Sigmoid colon (tissue), 7 donors: ENCODE results near the gene NACC2. TPM values are rescaled to one million over a fixed set of nuclear protein-coding genes. Genes with fewer than 3 reads are reported as not detected.
A peak's percentile ranks its signal among the peaks of the same experiment; 100 is the strongest.

Experiments used
- DNase-seq: peaks from one replicate; pipeline ENCODE4 v3.0.0-alpha.2; 2019
- H3K27ac ChIP-seq, 4 donors: fragments of 200-600 bp; sonication (generic); one replicate each; pipeline ENCODE4 v1.5.1; 2016 to 2019; ENCODE audit warnings: mild to moderate bottlenecking in 1 of 4
- H3K27me3 ChIP-seq, 3 donors: fragments of 200-600 bp; sonication (generic); one replicate each; pipeline ENCODE4 v1.5.1; 2019; ENCODE audit warnings: mild to moderate bottlenecking in 1 of 3
- H3K36me3 ChIP-seq, 4 donors: fragments of 200-600 bp; sonication (generic); one replicate each; pipeline ENCODE4 v1.5.1; 2016 to 2019
- H3K4me1 ChIP-seq, 4 donors: fragments of 200-600 bp; sonication (generic); one replicate each; pipeline ENCODE4 v1.5.1; 2017 to 2019
- H3K4me3 ChIP-seq, 4 donors: fragments of 200-600 bp; sonication (generic); one replicate each; pipeline ENCODE4 v1.5.1; 2017 to 2019; ENCODE audit warnings: mild to moderate bottlenecking in 2 of 4, moderate library complexity in 1 of 4
- H3K9me3 ChIP-seq, 4 donors: fragments of 200-600 bp in 3 of 4; sonication (generic) in 3 of 4; one replicate each; pipeline versions ENCODE4 v1.5.1 to v1.6.1; 2013 to 2019
- EP300 ChIP-seq, 4 donors: sonication (generic); formaldehyde crosslinking; IDR thresholded peaks; one replicate each; pipeline ENCODE4 v1.6.1; 2017; ENCODE audit warnings: antibody characterized with exemption in 4 of 4
- POLR2A ChIP-seq, 2 donors: fragments of 450-650 bp; IDR thresholded peaks; one replicate each; pipeline ENCODE4 v1.6.1; 2016; ENCODE audit warnings: antibody characterized with exemption in 2 of 2, mild to moderate bottlenecking in 2 of 2, moderate library complexity in 2 of 2
- POLR2AphosphoS5 ChIP-seq, 4 donors: sonication (generic); formaldehyde crosslinking; IDR thresholded peaks; one replicate each; pipeline ENCODE4 v1.6.1; 2017; ENCODE audit warnings: antibody characterized with exemption in 4 of 4
- WGBS, 2 donors: extraction: QIAGEN DNeasy Blood & Tissue Kit; methylation state at CpG; one replicate each; pipeline ENCODE4 v1.1.7; 2013; 5-methylcytosine and 5-hydroxymethylcytosine counted together
- intact Hi-C: fragments of 100-400 bp; cut with DNase I; formaldehyde crosslinking; loops from one replicate; pipeline ENCODE4 v1.15.1; 2023
- polyA plus RNA-seq, 3 donors: library from polyadenylated mRNA; stranded (reverse); fragments of 200-250 nt; gene quantifications; one replicate each; pipeline ENCODE4 v1.2.3, GENCODE V29; 2013
- total RNA-seq, 4 donors: library from RNA; depleted of rRNA; stranded (reverse); fragments of >200 nt; gene quantifications; one replicate each; pipeline ENCODE4 v1.1.0, GENCODE V29; 2016
- TF ChIP-seq, protein P1 (sequence below), 4 experiments: fragments of 450-650 bp in 3 of 4; fragments of 200-600 bp in 1 of 4; IDR thresholded peaks; one replicate each; pipeline ENCODE4 v1.5.1; 2016 to 2019; ENCODE audit warnings: antibody characterized with exemption in 4 of 4, mild to moderate bottlenecking in 3 of 4, moderate library complexity in 2 of 4
- donor health status: healthy with polysubstance abuse.
- donor health status: Bipolar disorder and iron deficiency.
- donor health status: healthy.

NACC2 gene
- total and polyA plus RNA-seq, 7 donors, result 3.6 to 80.0 (median 41.6) TPM

GRCh38 chr9:136085815-136086212 is 9.3 kb downstream of the NACC2 start:
- WGBS, 2 donors, result 53 to 84% methylated on average over 16 of the region's 16 CpGs
- TF ChIP-seq EP300 (IDR thresholded peaks at IDR 0.05), result no peak
- TF ChIP-seq POLR2A (IDR thresholded peaks at IDR 0.05), result peak in 1 of 2 donors; percentile 31
- TF ChIP-seq, protein P1, sequence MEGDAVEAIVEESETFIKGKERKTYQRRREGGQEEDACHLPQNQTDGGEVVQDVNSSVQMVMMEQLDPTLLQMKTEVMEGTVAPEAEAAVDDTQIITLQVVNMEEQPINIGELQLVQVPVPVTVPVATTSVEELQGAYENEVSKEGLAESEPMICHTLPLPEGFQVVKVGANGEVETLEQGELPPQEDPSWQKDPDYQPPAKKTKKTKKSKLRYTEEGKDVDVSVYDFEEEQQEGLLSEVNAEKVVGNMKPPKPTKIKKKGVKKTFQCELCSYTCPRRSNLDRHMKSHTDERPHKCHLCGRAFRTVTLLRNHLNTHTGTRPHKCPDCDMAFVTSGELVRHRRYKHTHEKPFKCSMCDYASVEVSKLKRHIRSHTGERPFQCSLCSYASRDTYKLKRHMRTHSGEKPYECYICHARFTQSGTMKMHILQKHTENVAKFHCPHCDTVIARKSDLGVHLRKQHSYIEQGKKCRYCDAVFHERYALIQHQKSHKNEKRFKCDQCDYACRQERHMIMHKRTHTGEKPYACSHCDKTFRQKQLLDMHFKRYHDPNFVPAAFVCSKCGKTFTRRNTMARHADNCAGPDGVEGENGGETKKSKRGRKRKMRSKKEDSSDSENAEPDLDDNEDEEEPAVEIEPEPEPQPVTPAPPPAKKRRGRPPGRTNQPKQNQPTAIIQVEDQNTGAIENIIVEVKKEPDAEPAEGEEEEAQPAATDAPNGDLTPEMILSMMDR (IDR thresholded peaks at IDR 0.05), result no peak
- peak; percentile 38 to 79 (median 60) for TF ChIP-seq POLR2AphosphoS5 (IDR thresholded peaks at IDR 0.05)
- H3K4me3 ChIP-seq, result peak overlapping the region in 1 of 4 donors; percentile 11
- intact Hi-C loops, result loop anchor here (5.0 kb wide), 1 partner anchor 34 kb away; no protein-coding TSS in a partner anchor
- DNase-seq, result peak; percentile 93
- H3K27ac ChIP-seq, result peak overlapping the region; percentile 97 to 98 (median 98)
- no peaks in the 10 kb centered on the region for H3K9me3 ChIP-seq
- H3K27me3 ChIP-seq, result no peaks in the 10 kb centered on the region
- H3K4me1 ChIP-seq, result peaks cover 0 to 99% (median 96%) of the 10 kb centered on the region in 4 donors
- H3K36me3 ChIP-seq, result peaks cover 0 to 10% (median 0%) of the 10 kb centered on the region in 4 donors

DNA sequence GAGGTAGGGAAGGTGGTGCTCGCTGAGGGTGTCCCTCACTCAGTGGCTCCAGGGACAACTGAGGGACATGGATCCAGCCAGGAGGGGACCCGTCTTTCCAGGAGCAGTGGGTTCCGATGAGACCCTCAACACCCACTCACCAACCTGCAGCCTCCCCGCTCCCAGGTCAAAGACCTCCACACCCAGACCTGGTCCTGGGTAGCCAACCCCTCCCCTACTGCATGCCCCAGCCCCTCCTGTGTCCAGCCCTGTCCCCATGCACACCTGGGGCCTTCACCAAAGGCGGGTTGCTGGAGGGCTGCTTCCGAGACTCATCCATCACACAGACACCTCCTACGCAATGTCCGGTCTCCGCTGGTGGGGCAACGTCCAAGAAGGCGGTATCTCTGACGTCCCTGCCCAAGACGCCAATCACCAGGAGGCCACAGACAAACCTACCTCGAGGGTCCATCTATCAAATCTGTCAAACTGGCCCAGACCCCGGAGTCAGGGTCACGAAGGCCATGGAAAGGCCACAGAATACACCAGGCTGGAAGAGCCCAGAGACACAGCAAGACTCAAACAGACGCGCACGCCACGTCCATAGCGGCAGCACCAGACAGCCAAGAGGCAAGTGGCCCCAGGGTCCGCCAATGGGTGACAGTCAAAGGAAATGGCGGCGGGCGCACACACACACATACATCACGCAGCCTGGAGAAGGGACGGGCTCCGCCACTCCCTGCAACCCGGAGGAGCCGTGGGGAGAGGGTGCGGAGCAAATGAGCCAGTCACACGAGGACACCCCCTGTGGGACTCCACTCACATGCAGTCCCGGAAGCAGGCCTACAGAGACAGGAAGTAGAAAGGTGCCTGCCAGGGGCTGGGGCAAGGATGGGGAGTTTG is 10.8 kb downstream of the NACC2 start:
- peak; percentile 69 for DNase-seq

GRCh38 chr9:136083558-136084062 is 11.5 kb downstream of the NACC2 start:
- Histone ChIP-seq H3K36me3 (peaks cover 0 to 10% (median 0%) of the 10 kb centered on the region in 4 donors), H3K4me3 (no peak overlapping the region), H3K9me3 (no peaks in the 10 kb centered on the region), H3K27ac (peak overlapping the region in 3 of 4 donors; percentile 74 to 88 (median 84)), H3K27me3 (no peaks in the 10 kb centered on the region), H3K4me1 (peaks cover 0 to 99% (median 96%) of the 10 kb centered on the region in 4 donors)
- TF ChIP-seq POLR2A (IDR thresholded peaks at IDR 0.05) (no peak), EP300 (IDR thresholded peaks at IDR 0.05) (no peak), POLR2AphosphoS5 (IDR thresholded peaks at IDR 0.05) (no peak)
- TF ChIP-seq, protein P1 (IDR thresholded peaks at IDR 0.05), result no peak
- 93 to 95% methylated on average over 24 of the region's 24 CpGs for WGBS, 2 donors
- DNase-seq, result peak; percentile 64
- intact Hi-C loops, result no loop called here

More for the DNA sequence above, 10.8 kb downstream of the NACC2 start:
- H3K36me3 ChIP-seq, result peaks cover 0 to 10% (median 0%) of the 10 kb centered on the region in 4 donors
- peaks cover 0 to 99% (median 96%) of the 10 kb centered on the region in 4 donors for H3K4me1 ChIP-seq
- TF ChIP-seq POLR2AphosphoS5 (IDR thresholded peaks at IDR 0.05) (no peak), EP300 (IDR thresholded peaks at IDR 0.05) (no peak), POLR2A (IDR thresholded peaks at IDR 0.05) (no peak)
- TF ChIP-seq, protein P1 (IDR thresholded peaks at IDR 0.05), result no peak
- 90 to 94% methylated on average over 33 of the region's 33 CpGs for WGBS, 2 donors
- H3K27me3 ChIP-seq, result no peaks in the 10 kb centered on the region
- H3K9me3 ChIP-seq, result no peaks in the 10 kb centered on the region
- peak overlapping the region in 2 of 4 donors; percentile 74 to 84 for H3K27ac ChIP-seq
- H3K4me3 ChIP-seq, result no peak overlapping the region
- intact Hi-C loops, result no loop called here

DNA sequence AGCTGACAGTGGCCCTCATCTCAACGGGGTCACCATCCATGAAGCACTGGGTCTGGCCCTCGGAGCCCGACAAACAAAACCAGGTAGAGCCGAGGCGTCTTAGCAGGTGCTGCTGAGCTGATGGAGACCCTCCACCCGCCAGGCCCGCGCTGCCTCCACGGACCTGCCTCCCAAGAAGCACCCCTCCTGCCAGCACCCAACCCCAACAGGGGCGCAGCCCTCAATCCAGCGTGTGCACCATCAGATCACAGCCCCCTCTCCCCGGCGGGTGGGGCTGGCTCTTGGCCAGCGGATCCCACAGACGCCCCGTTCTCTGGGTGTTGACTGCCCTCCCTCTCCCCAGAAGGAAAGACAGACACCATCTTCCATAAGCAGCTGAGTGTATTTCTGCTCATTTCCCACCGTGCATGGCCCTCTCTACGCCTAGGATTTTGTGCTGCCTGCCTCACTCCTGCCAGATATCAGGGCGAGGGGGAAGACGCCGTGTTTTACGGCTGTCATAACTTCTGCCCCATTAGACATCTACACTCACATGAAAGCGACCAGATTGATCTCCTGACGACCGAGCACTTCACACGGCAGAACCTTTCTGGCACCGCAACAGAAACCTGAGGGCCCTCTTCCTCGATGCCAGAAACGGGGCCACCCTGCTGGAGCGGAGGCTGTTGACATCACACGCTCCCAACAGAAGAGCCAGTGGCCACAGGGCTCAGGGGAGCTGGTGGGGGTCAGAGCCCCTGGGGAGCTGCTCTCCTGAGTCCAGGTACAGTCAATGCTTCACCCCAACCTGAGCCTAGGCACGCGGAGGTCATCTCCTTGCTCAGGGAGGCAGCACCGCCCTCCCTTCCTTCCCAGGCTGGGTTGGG is 12.4 kb downstream of the NACC2 start:
- 83 to 88% methylated on average over 34 of the region's 34 CpGs for WGBS, 2 donors
- DNase-seq, result peak; percentile 72
- Histone ChIP-seq H3K9me3 (no peaks in the 10 kb centered on the region), H3K27me3 (no peaks in the 10 kb centered on the region), H3K27ac (peak overlapping the region; percentile 74 to 88 (median 79)), H3K4me3 (no peak overlapping the region), H3K4me1 (peaks cover 0 to 98% (median 95%) of the 10 kb centered on the region in 4 donors), H3K36me3 (peaks cover 0 to 10% (median 0%) of the 10 kb centered on the region in 4 donors)
- TF ChIP-seq POLR2AphosphoS5 (IDR thresholded peaks at IDR 0.05) (peak in 1 of 4 donors; percentile 6), EP300 (IDR thresholded peaks at IDR 0.05) (no peak), POLR2A (IDR thresholded peaks at IDR 0.05) (no peak)
- TF ChIP-seq, protein P1 (IDR thresholded peaks at IDR 0.05), result no peak
- intact Hi-C loops, result no loop called here
